ENCODE results near the gene DNMBP. TPM values are rescaled to one million over a fixed set of nuclear protein-coding genes. Genes with fewer than 3 reads are reported as not detected.
A peak's percentile ranks its signal among the peaks of the same experiment; 100 is the strongest.
"Not testable (repeated sequence)": the region's sequence is repeated elsewhere in the genome, so short reads cannot be mapped to it uniquely, and the experiment has no call there.

DNMBP gene
- total RNA-seq, 1 experiment from 2014 or later: 60.3 TPM

GRCh38 chr10:99963467-99964165 lies 46.1 kb downstream of the DNMBP start:
- H3K27me3 ChIP-seq (ENCODE audit: insufficient read depth, low read length); H3K9me3 ChIP-seq (ENCODE audit: control insufficient read depth in 1 of 2, insufficient read depth in 1 of 2, low read depth in 1 of 2, low read length in 2 of 2); H2AFZ ChIP-seq (ENCODE audit: low read depth, low read length, poor library complexity, severe bottlenecking); H3K9me2 ChIP-seq (ENCODE audit: insufficient read depth); CTCF ChIA-PET; H4K20me1 ChIP-seq (ENCODE audit: insufficient read depth); DNase-seq (ENCODE audit: low read depth, low spot score); POLR2A ChIA-PET; intact Hi-C loops (cut with micrococcal nuclease); H3K36me3 ChIP-seq (ENCODE audit: control insufficient read depth in 1 of 2, insufficient read depth in 2 of 2, low read length in 2 of 2): not testable (repeated sequence)
- TF ChIP-seq FOSL1 (IDR thresholded peaks at IDR 0.05; ENCODE audit: low read depth): peak; percentile 11; the same call in 1 of the 2 replicates
- peak overlapping the region; percentile 75 for H3K4me2 ChIP-seq (ENCODE audit: low read length)
- H3K9ac ChIP-seq (ENCODE audit: low read length): peak overlapping the region; percentile 45
- peak; percentile 60 for ATAC-seq
- H3K27ac ChIP-seq (ENCODE audit: low read depth, low read length): peak overlapping the region; percentile 98
- RAD21 ChIA-PET (ENCODE audit: low non-redundant PET in 1 of 2, low total read pairs in 2 of 2, uncharacterized antibody in 2 of 2, unreplicated experiment in 2 of 2): interaction anchor here in 1 of 2 experiments (1.2 to 1.7 kb wide), 2 partner anchors 55 to 57 kb away, joined by 4 read pairs; no protein-coding TSS in a partner anchor
- TSS peak; percentile 66 for BruUV-seq (replicated peaks)
- peaks cover 74% of the 10 kb centered on the region for H3K79me2 ChIP-seq (ENCODE audit: insufficient read depth, low read length)
- peak overlapping the region in 1 of 2 experiments; percentile 42; a peak in 2 of 4 replicates for H3K4me3 ChIP-seq (replicated peaks in 1 of 2; ENCODE audit: low read depth in 1 of 2, low read length in 2 of 2)
- peaks cover 62 to 69% of the 10 kb centered on the region in 2 experiments for H3K4me1 ChIP-seq (ENCODE audit: control insufficient read depth in 1 of 2, insufficient read depth in 2 of 2, low read length in 2 of 2)

GRCh38 chr10:99958806-99959205 lies 50.9 kb downstream of the DNMBP start:
- H3K36me3 ChIP-seq (ENCODE audit: control insufficient read depth in 1 of 2, insufficient read depth in 2 of 2, low read length in 2 of 2): peaks cover 28 to 34% of the 10 kb centered on the region in 2 experiments; a peak in 3 of 4 replicates
- no peaks in the 10 kb centered on the region for H3K9me2 ChIP-seq (ENCODE audit: insufficient read depth)
- ChIA-PET CTCF (no interaction called here), RAD21 (ENCODE audit: low non-redundant PET in 1 of 2, low total read pairs in 2 of 2, uncharacterized antibody in 2 of 2, unreplicated experiment in 2 of 2) (no interaction called here), POLR2A (no interaction called here)
- no peak overlapping the region for H3K27ac ChIP-seq (ENCODE audit: low read depth, low read length)
- H4K20me1 ChIP-seq (ENCODE audit: insufficient read depth): no peaks in the 10 kb centered on the region; the same call in 1 of the 2 replicates
- H3K4me2 ChIP-seq (ENCODE audit: low read length): no peak overlapping the region
- no peak for ATAC-seq
- H2AFZ ChIP-seq (ENCODE audit: low read depth, low read length, poor library complexity, severe bottlenecking): no peak overlapping the region
- DNase-seq (ENCODE audit: low read depth, low spot score): no peak
- BruUV-seq (replicated peaks): no TSS peak
- H3K27me3 ChIP-seq (ENCODE audit: insufficient read depth, low read length): no peaks in the 10 kb centered on the region
- intact Hi-C loops (cut with micrococcal nuclease): no loop called here
- H3K9me3 ChIP-seq (ENCODE audit: control insufficient read depth in 1 of 2, insufficient read depth in 1 of 2, low read depth in 1 of 2, low read length in 2 of 2): no peaks in the 10 kb centered on the region
- H3K4me3 ChIP-seq (replicated peaks in 1 of 2; ENCODE audit: low read depth in 1 of 2, low read length in 2 of 2): no peak overlapping the region
- no peak overlapping the region for H3K9ac ChIP-seq (ENCODE audit: low read length)
- H3K4me1 ChIP-seq (ENCODE audit: control insufficient read depth in 1 of 2, insufficient read depth in 2 of 2, low read length in 2 of 2): peaks cover 14 to 24% of the 10 kb centered on the region in 2 experiments
- no peak for TF ChIP-seq POLR2AphosphoS5 (IDR thresholded peaks at IDR 0.05; ENCODE audit: low read depth, low read length)
- no peak for TF ChIP-seq JUND (IDR thresholded peaks at IDR 0.05)
- TF ChIP-seq, protein P1, sequence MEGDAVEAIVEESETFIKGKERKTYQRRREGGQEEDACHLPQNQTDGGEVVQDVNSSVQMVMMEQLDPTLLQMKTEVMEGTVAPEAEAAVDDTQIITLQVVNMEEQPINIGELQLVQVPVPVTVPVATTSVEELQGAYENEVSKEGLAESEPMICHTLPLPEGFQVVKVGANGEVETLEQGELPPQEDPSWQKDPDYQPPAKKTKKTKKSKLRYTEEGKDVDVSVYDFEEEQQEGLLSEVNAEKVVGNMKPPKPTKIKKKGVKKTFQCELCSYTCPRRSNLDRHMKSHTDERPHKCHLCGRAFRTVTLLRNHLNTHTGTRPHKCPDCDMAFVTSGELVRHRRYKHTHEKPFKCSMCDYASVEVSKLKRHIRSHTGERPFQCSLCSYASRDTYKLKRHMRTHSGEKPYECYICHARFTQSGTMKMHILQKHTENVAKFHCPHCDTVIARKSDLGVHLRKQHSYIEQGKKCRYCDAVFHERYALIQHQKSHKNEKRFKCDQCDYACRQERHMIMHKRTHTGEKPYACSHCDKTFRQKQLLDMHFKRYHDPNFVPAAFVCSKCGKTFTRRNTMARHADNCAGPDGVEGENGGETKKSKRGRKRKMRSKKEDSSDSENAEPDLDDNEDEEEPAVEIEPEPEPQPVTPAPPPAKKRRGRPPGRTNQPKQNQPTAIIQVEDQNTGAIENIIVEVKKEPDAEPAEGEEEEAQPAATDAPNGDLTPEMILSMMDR (IDR thresholded peaks at IDR 0.05 in 2 of 3, conservative IDR thresholded peaks at IDR 0.05 in 1 of 3; ENCODE audit: borderline replicate concordance in 1 of 3, insufficient read depth in 1 of 3, low read depth in 2 of 3, low read length in 2 of 3): no peak
- no peak for TF ChIP-seq ZNF274 (IDR thresholded peaks at IDR 0.05; ENCODE audit: low read depth, low read length)
- TF ChIP-seq, protein P2, sequence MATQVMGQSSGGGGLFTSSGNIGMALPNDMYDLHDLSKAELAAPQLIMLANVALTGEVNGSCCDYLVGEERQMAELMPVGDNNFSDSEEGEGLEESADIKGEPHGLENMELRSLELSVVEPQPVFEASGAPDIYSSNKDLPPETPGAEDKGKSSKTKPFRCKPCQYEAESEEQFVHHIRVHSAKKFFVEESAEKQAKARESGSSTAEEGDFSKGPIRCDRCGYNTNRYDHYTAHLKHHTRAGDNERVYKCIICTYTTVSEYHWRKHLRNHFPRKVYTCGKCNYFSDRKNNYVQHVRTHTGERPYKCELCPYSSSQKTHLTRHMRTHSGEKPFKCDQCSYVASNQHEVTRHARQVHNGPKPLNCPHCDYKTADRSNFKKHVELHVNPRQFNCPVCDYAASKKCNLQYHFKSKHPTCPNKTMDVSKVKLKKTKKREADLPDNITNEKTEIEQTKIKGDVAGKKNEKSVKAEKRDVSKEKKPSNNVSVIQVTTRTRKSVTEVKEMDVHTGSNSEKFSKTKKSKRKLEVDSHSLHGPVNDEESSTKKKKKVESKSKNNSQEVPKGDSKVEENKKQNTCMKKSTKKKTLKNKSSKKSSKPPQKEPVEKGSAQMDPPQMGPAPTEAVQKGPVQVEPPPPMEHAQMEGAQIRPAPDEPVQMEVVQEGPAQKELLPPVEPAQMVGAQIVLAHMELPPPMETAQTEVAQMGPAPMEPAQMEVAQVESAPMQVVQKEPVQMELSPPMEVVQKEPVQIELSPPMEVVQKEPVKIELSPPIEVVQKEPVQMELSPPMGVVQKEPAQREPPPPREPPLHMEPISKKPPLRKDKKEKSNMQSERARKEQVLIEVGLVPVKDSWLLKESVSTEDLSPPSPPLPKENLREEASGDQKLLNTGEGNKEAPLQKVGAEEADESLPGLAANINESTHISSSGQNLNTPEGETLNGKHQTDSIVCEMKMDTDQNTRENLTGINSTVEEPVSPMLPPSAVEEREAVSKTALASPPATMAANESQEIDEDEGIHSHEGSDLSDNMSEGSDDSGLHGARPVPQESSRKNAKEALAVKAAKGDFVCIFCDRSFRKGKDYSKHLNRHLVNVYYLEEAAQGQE (IDR thresholded peaks at IDR 0.05; ENCODE audit: low read depth): no peak
- no peak for TF ChIP-seq SIN3A (IDR thresholded peaks at IDR 0.05; ENCODE audit: low read depth)
- TF ChIP-seq, protein P3, sequence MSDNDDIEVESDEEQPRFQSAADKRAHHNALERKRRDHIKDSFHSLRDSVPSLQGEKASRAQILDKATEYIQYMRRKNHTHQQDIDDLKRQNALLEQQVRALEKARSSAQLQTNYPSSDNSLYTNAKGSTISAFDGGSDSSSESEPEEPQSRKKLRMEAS (IDR thresholded peaks at IDR 0.05): no peak
- no peak for TF ChIP-seq CEBPB (IDR thresholded peaks at IDR 0.05; ENCODE audit: low read depth)
- TF ChIP-seq, protein P4, sequence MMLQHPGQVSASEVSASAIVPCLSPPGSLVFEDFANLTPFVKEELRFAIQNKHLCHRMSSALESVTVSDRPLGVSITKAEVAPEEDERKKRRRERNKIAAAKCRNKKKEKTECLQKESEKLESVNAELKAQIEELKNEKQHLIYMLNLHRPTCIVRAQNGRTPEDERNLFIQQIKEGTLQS (IDR thresholded peaks at IDR 0.05): no peak
- TF ChIP-seq SP1 (IDR thresholded peaks at IDR 0.05; ENCODE audit: low read depth): no peak
- TF ChIP-seq FOSL1 (IDR thresholded peaks at IDR 0.05; ENCODE audit: low read depth): no peak
- TF ChIP-seq EGR1 (IDR thresholded peaks at IDR 0.05; ENCODE audit: low read depth): no peak
- no peak for TF ChIP-seq ZFX (IDR thresholded peaks at IDR 0.05)
- TF ChIP-seq CBX3 (IDR thresholded peaks at IDR 0.05; ENCODE audit: low read depth): no peak
- H3K79me2 ChIP-seq (ENCODE audit: insufficient read depth, low read length): peaks cover 78% of the 10 kb centered on the region
